Mucosa of rectum (tissue), 2 donors: ENCODE measurements around the gene MATN1.

Source experiments
- H3K27ac ChIP-seq, 2 donors: one replicate each; pipeline ENCODE4 v1.7.0; 2013; ENCODE audit warnings: inconsistent platforms in 2 of 2, low read depth in 2 of 2, low read length in 2 of 2
- H3K27me3 ChIP-seq, 2 donors: one replicate each; pipeline ENCODE4 v1.7.0; 2013; ENCODE audit warnings: low read length in 2 of 2; ENCODE audit not compliant: control insufficient read depth in 2 of 2, insufficient read depth in 2 of 2
- H3K36me3 ChIP-seq, 2 donors: one replicate each; pipeline ENCODE4 v1.7.0; 2013; ENCODE audit warnings: low read length in 2 of 2; ENCODE audit not compliant: control insufficient read depth in 2 of 2, insufficient read depth in 2 of 2
- H3K4me1 ChIP-seq, 2 donors: one replicate each; pipeline ENCODE4 v1.7.0; 2013; ENCODE audit warnings: low read length in 2 of 2, mild to moderate bottlenecking in 1 of 2; ENCODE audit not compliant: control insufficient read depth in 2 of 2, insufficient read depth in 2 of 2
- H3K4me3 ChIP-seq, 2 donors: one replicate each; pipeline ENCODE4 v1.7.0; 2013; ENCODE audit warnings: low read length in 2 of 2
- H3K9ac ChIP-seq, 2 donors: one replicate each; pipeline ENCODE4 v1.7.0; 2013; ENCODE audit warnings: low read length in 2 of 2, low read depth in 1 of 2, mild to moderate bottlenecking in 1 of 2
- H3K9me3 ChIP-seq, 2 donors: one replicate each; pipeline ENCODE4 v1.7.0; 2013; ENCODE audit warnings: low read length in 2 of 2; ENCODE audit not compliant: control insufficient read depth in 2 of 2
- donor health status: healthy.
- donor health status: Normal muscosa, but diverticular disease.

MATN1 gene

GRCh38 chr1:30683699-30684098, 39.7 kb downstream of the MATN1 start:
- H3K4me3 ChIP-seq: no peak overlapping the region
- H3K9me3 ChIP-seq: no peaks in the 10 kb centered on the region
- H3K36me3 ChIP-seq: no peaks in the 10 kb centered on the region
- no peak overlapping the region for H3K9ac ChIP-seq
- no peak overlapping the region for H3K27ac ChIP-seq
- peaks cover 21 to 26% of the 10 kb centered on the region in 2 donors for H3K27me3 ChIP-seq
- no peaks in the 10 kb centered on the region for H3K4me1 ChIP-seq

GRCh38 chr1:30682396-30683275, 40.7 kb downstream of the MATN1 start:
- peaks cover 21 to 26% of the 10 kb centered on the region in 2 donors for H3K27me3 ChIP-seq

GRCh38 chr1:30681782-30682181, 41.6 kb downstream of the MATN1 start:
- peaks cover 0 to 4% of the 10 kb centered on the region in 2 donors for H3K4me1 ChIP-seq
- no peak overlapping the region for H3K27ac ChIP-seq
- no peaks in the 10 kb centered on the region for H3K36me3 ChIP-seq
- H3K9ac ChIP-seq: no peak overlapping the region
- no peak overlapping the region for H3K4me3 ChIP-seq
- H3K9me3 ChIP-seq: no peaks in the 10 kb centered on the region
- peaks cover 21 to 22% of the 10 kb centered on the region in 2 donors for H3K27me3 ChIP-seq

More at GRCh38 chr1:30682396-30683275, 40.7 kb downstream of the MATN1 start:
- peaks cover 0 to 3% of the 10 kb centered on the region in 2 donors for H3K4me1 ChIP-seq
- H3K9me3 ChIP-seq: no peaks in the 10 kb centered on the region
- no peak overlapping the region for H3K27ac ChIP-seq
- no peak overlapping the region for H3K9ac ChIP-seq
- no peak overlapping the region for H3K4me3 ChIP-seq
- no peaks in the 10 kb centered on the region for H3K36me3 ChIP-seq

GRCh38 chr1:30680879-30681278, 42.5 kb downstream of the MATN1 start:
- peaks cover 21 to 22% of the 10 kb centered on the region in 2 donors for H3K27me3 ChIP-seq
- no peak overlapping the region for H3K27ac ChIP-seq
- H3K4me1 ChIP-seq: peaks cover 0 to 6% of the 10 kb centered on the region in 2 donors
- H3K9me3 ChIP-seq: no peaks in the 10 kb centered on the region
- H3K4me3 ChIP-seq: no peak overlapping the region
- no peaks in the 10 kb centered on the region for H3K36me3 ChIP-seq
- no peak overlapping the region for H3K9ac ChIP-seq

- Histone ChIP-seq H3K9me3 (no peaks in the 10 kb centered on the region), H3K27me3 (peaks cover 18 to 22% of the 10 kb centered on the region in 2 donors), H3K4me3 (no peak overlapping the region), H3K27ac (no peak overlapping the region), H3K9ac (no peak overlapping the region), H3K36me3 (no peaks in the 10 kb centered on the region), H3K4me1 (peaks cover 0 to 6% of the 10 kb centered on the region in 2 donors)
Observed at GRCh38 chr1:30680429-30680828, 43.0 kb downstream of the MATN1 start.

- no peak overlapping the region for H3K4me3 ChIP-seq
- no peak overlapping the region for H3K9ac ChIP-seq
- no peaks in the 10 kb centered on the region for H3K9me3 ChIP-seq
- no peak overlapping the region for H3K27ac ChIP-seq
- H3K36me3 ChIP-seq: no peaks in the 10 kb centered on the region
- peaks cover 17 to 22% of the 10 kb centered on the region in 2 donors for H3K27me3 ChIP-seq
- peaks cover 0 to 6% of the 10 kb centered on the region in 2 donors for H3K4me1 ChIP-seq
Observed at GRCh38 chr1:30679976-30680305, 43.4 kb downstream of the MATN1 start.

- Histone ChIP-seq H3K4me3 (no peak overlapping the region), H3K9ac (no peak overlapping the region), H3K9me3 (no peaks in the 10 kb centered on the region), H3K27me3 (peaks cover 12 to 17% of the 10 kb centered on the region in 2 donors), H3K36me3 (no peaks in the 10 kb centered on the region), H3K27ac (no peak overlapping the region), H3K4me1 (peaks cover 0 to 6% of the 10 kb centered on the region in 2 donors)
Observed at GRCh38 chr1:30679201-30679975, 44.0 kb downstream of the MATN1 start.

GRCh38 chr1:30678209-30678608, 45.2 kb downstream of the MATN1 start:
- Histone ChIP-seq H3K9me3 (no peaks in the 10 kb centered on the region), H3K36me3 (no peaks in the 10 kb centered on the region), H3K27ac (no peak overlapping the region), H3K4me3 (no peak overlapping the region), H3K9ac (no peak overlapping the region), H3K27me3 (peaks cover 4 to 7% of the 10 kb centered on the region in 2 donors), H3K4me1 (peaks cover 0 to 6% of the 10 kb centered on the region in 2 donors)

GRCh38 chr1:30677471-30677870, 45.9 kb downstream of the MATN1 start:
- Histone ChIP-seq H3K4me3 (no peak overlapping the region), H3K9ac (no peak overlapping the region), H3K27me3 (peaks cover 3 to 4% of the 10 kb centered on the region in 2 donors), H3K9me3 (no peaks in the 10 kb centered on the region), H3K4me1 (peaks cover 0 to 6% of the 10 kb centered on the region in 2 donors), H3K27ac (peak overlapping the region in 1 of 2 donors; percentile 3), H3K36me3 (no peaks in the 10 kb centered on the region)

- no peaks in the 10 kb centered on the region for H3K27me3 ChIP-seq
- H3K4me1 ChIP-seq: peaks cover 0 to 6% of the 10 kb centered on the region in 2 donors
- H3K4me3 ChIP-seq: no peak overlapping the region
- no peaks in the 10 kb centered on the region for H3K9me3 ChIP-seq
- no peaks in the 10 kb centered on the region for H3K36me3 ChIP-seq
- no peak overlapping the region for H3K9ac ChIP-seq
- H3K27ac ChIP-seq: peak overlapping the region in 1 of 2 donors; percentile 19
Observed at GRCh38 chr1:30675761-30676160, 47.6 kb downstream of the MATN1 start.
